Measurements from ENCODE around the gene MMS22L. TPM values are rescaled to one million over a fixed set of nuclear protein-coding genes. Genes with fewer than 3 reads are reported as not detected.
A peak's percentile ranks its signal among the peaks of the same experiment; 100 is the strongest.

MMS22L gene
- polyA plus RNA-seq, 1 donor, result 11.7 TPM

DNA sequence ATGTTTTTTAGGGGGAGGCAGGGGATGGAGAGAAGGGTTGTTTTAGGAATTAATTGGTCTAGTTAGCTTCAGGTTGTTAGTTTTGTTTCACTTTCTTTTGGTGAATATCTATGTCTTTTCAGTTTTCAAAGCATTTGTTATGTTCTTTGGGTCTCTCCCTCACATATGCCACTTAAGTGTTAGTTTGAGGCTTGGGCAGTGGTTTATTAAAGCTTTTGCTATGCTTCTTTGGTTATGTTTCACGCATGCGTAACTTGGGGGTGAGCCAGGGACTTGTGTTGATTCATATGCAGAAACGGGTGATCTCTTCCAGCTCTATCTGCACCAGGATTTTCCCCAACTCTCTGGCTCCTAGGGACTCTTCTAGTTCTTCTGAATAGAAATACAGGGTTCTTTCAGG lies 11.4 kb upstream of the MMS22L start:
- peaks cover 9% of the 10 kb centered on the region for H3K27me3 ChIP-seq (ENCODE audit: control insufficient read depth, insufficient read depth, low read length)
- H3K36me3 ChIP-seq (ENCODE audit: control insufficient read depth, insufficient read depth, low read length), result no peaks in the 10 kb centered on the region
- DNase-seq, result no peak
- no peak overlapping the region for H3K4me3 ChIP-seq (ENCODE audit: low read length)
- WGBS (ENCODE audit: insufficient coverage, low lambda C conversion rate), result no CpG with 5 or more reads among the region's 3 CpGs
- H3K4me1 ChIP-seq (ENCODE audit: control insufficient read depth, insufficient read depth, low read length), result no peaks in the 10 kb centered on the region
- no peak overlapping the region for H3K27ac ChIP-seq (ENCODE audit: low read length)
- H3K9me3 ChIP-seq (ENCODE audit: control insufficient read depth, low read depth, low read length), result no peaks in the 10 kb centered on the region

DNA sequence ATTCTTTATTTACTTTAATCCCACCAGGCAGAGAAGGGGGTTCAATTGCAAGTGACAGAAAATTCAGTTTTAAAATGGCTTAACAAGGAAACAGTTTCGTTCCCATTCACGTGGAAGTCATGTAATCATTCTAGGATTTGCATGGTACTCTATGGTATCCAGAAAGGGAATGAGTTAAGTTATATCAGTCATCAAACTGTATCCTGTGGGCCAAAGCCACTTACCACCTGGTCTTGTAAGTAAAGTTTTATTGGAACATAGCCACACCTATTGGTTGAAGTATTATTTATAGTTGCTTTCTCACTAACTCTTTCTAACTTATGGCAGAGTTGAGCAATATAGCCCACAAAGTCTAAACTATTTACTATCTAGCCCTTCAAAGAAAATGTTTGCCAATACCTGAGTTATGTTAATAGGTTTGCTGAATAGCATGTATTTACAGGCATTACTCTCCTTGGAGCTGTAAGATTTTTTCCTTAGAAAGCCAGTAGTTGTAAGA lies 10.2 kb upstream of the MMS22L start:
- DNase-seq, result no peak
- peaks cover 9% of the 10 kb centered on the region for H3K27me3 ChIP-seq (ENCODE audit: control insufficient read depth, insufficient read depth, low read length)
- no peak overlapping the region for H3K27ac ChIP-seq (ENCODE audit: low read length)
- H3K4me3 ChIP-seq (ENCODE audit: low read length), result no peak overlapping the region
- no peaks in the 10 kb centered on the region for H3K4me1 ChIP-seq (ENCODE audit: control insufficient read depth, insufficient read depth, low read length)
- H3K36me3 ChIP-seq (ENCODE audit: control insufficient read depth, insufficient read depth, low read length), result no peaks in the 10 kb centered on the region
- no peaks in the 10 kb centered on the region for H3K9me3 ChIP-seq (ENCODE audit: control insufficient read depth, low read depth, low read length)
- 94% methylated on average over 2 of the region's 2 CpGs for WGBS (ENCODE audit: insufficient coverage, low lambda C conversion rate)

DNA sequence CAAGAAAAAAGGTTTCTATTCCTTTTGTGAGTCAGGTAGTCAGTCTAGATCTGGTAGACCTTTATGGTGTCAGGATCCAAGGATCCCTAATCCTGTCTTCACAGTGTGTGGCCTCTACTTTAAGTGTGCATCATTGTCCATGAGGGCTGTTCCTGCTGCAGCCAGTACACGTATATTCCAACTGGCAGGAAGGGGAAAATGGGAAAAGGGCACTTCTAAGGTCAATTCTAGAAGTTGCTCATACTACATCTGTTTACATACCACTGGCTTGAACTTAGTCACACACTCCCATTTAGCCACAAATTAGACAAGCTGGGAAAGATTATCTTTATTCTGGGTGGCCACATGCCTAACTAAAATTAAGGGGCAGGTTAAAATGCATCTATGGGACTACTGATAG lies 9.7 kb upstream of the MMS22L start:
- Histone ChIP-seq H3K27ac (ENCODE audit: low read length) (no peak overlapping the region), H3K9me3 (ENCODE audit: control insufficient read depth, low read depth, low read length) (no peaks in the 10 kb centered on the region), H3K36me3 (ENCODE audit: control insufficient read depth, insufficient read depth, low read length) (no peaks in the 10 kb centered on the region), H3K4me3 (ENCODE audit: low read length) (no peak overlapping the region), H3K4me1 (ENCODE audit: control insufficient read depth, insufficient read depth, low read length) (no peaks in the 10 kb centered on the region), H3K27me3 (ENCODE audit: control insufficient read depth, insufficient read depth, low read length) (peaks cover 9% of the 10 kb centered on the region)
- DNase-seq, result no peak
- no CpG with 5 or more reads among the region's 1 CpG for WGBS (ENCODE audit: insufficient coverage, low lambda C conversion rate)

DNA sequence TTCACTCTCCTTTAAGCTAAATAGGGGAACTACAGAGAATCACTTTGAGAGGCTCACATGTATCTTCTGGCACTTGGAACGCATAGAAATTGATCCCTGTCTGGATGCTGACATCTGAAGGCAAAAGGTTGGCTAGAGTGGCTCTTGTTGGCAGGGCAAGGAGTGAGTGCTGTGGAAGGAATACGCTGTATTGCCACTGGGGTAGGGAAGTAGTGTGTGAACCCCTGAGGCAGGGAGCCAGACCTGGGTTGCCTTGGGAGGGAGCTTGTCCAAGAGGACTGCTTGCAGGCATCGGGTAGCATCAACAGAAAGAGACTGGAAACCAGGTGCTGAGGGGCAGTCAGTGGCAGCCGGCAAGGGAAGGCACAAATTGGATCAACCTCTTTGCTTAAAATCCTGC lies 8.9 kb upstream of the MMS22L start:
- WGBS (ENCODE audit: insufficient coverage, low lambda C conversion rate), result no CpG with 5 or more reads among the region's 4 CpGs
- Histone ChIP-seq H3K36me3 (ENCODE audit: control insufficient read depth, insufficient read depth, low read length) (no peaks in the 10 kb centered on the region), H3K4me1 (ENCODE audit: control insufficient read depth, insufficient read depth, low read length) (no peaks in the 10 kb centered on the region), H3K4me3 (ENCODE audit: low read length) (no peak overlapping the region), H3K9me3 (ENCODE audit: control insufficient read depth, low read depth, low read length) (no peaks in the 10 kb centered on the region), H3K27ac (ENCODE audit: low read length) (no peak overlapping the region), H3K27me3 (ENCODE audit: control insufficient read depth, insufficient read depth, low read length) (peaks cover 9% of the 10 kb centered on the region)
- DNase-seq, result no peak

DNA sequence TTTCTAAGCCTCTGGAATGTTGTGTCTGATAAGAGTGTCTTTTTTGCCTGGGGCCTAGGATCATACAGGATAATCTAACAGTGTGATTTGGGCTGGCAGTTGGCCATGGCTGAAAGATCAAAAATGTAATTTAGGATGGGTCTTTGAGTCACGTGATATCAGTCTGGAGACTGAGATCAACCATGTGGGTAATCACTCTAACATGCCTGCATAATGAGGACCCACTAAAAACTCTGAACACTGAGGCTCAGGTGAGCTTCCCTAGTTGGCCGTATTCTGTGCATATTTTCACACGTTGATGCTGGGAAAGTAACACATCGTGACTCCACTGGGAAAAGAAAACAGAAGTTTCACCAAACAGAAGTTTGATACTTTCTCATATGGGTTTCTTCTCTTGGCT lies 6.3 kb upstream of the MMS22L start:
- no peak overlapping the region for H3K27ac ChIP-seq (ENCODE audit: low read length)
- H3K4me3 ChIP-seq (ENCODE audit: low read length), result no peak overlapping the region
- H3K36me3 ChIP-seq (ENCODE audit: control insufficient read depth, insufficient read depth, low read length), result no peaks in the 10 kb centered on the region
- H3K27me3 ChIP-seq (ENCODE audit: control insufficient read depth, insufficient read depth, low read length), result no peaks in the 10 kb centered on the region
- no peak for DNase-seq
- H3K4me1 ChIP-seq (ENCODE audit: control insufficient read depth, insufficient read depth, low read length), result no peaks in the 10 kb centered on the region
- WGBS (ENCODE audit: insufficient coverage, low lambda C conversion rate), result 67% methylated on average over 2 of the region's 4 CpGs
- H3K9me3 ChIP-seq (ENCODE audit: control insufficient read depth, low read depth, low read length), result no peaks in the 10 kb centered on the region

DNA sequence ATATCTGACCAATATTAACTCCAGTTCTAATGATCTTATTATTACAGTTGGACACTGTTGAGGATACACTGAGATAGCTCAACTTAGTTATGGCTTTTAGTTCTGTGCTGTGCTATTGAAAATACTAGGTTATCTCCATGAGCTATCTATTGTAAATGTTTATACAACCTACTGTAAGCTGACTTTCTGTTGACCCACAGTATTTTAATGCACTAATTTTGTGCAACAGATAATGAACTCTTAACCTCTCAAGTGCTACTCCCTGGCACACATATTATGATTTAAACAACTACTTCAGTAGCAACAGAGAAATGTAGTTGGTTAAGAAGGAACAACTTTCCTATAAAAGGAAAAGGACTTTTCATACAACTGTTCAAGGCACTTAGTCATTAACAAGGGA lies 5.2 kb upstream of the MMS22L start:
- Histone ChIP-seq H3K4me3 (ENCODE audit: low read length) (no peak overlapping the region), H3K9me3 (ENCODE audit: control insufficient read depth, low read depth, low read length) (no peaks in the 10 kb centered on the region), H3K36me3 (ENCODE audit: control insufficient read depth, insufficient read depth, low read length) (no peaks in the 10 kb centered on the region), H3K27ac (ENCODE audit: low read length) (no peak overlapping the region), H3K27me3 (ENCODE audit: control insufficient read depth, insufficient read depth, low read length) (no peaks in the 10 kb centered on the region), H3K4me1 (ENCODE audit: control insufficient read depth, insufficient read depth, low read length) (no peaks in the 10 kb centered on the region)
- DNase-seq, result no peak

DNA sequence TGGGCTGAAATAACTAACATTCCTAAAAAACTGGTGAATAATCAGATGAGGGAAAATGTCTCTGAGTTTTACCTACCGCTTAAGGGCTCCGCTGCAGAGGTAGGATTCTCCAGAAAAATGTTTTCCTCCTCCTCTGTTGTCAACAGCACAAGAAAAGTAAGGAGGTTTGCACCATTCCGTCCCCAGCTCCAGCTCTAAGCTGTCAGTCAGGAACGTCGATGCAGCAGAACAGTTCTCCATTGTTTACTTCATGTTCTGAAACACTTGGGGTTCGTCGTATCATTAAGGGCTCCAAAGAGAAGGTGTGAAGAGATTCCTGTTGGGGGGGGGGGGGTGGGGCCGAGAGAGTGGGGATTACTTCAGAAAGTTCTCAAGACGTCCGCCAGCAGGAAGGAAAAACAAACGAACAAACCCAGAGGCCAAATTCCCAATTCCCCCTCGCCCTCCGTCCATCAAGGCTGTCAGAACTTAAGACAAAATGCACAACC lies 734 bp downstream of the MMS22L start:
- Histone ChIP-seq H3K27me3 (ENCODE audit: control insufficient read depth, insufficient read depth, low read length) (no peaks in the 10 kb centered on the region), H3K36me3 (ENCODE audit: control insufficient read depth, insufficient read depth, low read length) (peaks cover 8% of the 10 kb centered on the region), H3K4me3 (ENCODE audit: low read length) (peak overlapping the region; percentile 66), H3K4me1 (ENCODE audit: control insufficient read depth, insufficient read depth, low read length) (no peaks in the 10 kb centered on the region), H3K27ac (ENCODE audit: low read length) (peak overlapping the region; percentile 49), H3K9me3 (ENCODE audit: control insufficient read depth, low read depth, low read length) (no peaks in the 10 kb centered on the region)
- no peak for DNase-seq
- no CpG with 5 or more reads among the region's 13 CpGs for WGBS (ENCODE audit: insufficient coverage, low lambda C conversion rate)

DNA sequence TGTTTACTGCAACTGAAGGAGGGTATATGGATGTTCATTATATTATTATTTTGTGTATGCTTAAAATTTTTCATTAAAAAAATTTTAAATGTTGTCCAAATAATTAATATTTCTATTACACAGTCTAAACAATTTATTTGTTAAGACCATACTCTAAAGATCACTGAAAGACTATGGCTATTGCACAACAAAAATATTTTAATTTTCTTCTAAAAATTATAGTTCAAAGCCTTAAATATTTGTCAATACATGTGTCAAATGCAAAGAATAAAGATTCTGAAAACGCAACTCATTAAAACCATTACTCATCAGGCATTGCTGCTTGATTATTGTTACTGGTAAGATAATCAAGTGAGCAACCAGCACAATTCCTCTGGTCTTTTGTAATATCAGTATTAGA lies 2.2 kb downstream of the MMS22L start:
- Histone ChIP-seq H3K27ac (ENCODE audit: low read length) (no peak overlapping the region), H3K9me3 (ENCODE audit: control insufficient read depth, low read depth, low read length) (no peaks in the 10 kb centered on the region), H3K4me3 (ENCODE audit: low read length) (peak overlapping the region; percentile 6), H3K36me3 (ENCODE audit: control insufficient read depth, insufficient read depth, low read length) (peaks cover 13% of the 10 kb centered on the region), H3K27me3 (ENCODE audit: control insufficient read depth, insufficient read depth, low read length) (no peaks in the 10 kb centered on the region), H3K4me1 (ENCODE audit: control insufficient read depth, insufficient read depth, low read length) (no peaks in the 10 kb centered on the region)
- DNase-seq, result no peak
- WGBS (ENCODE audit: insufficient coverage, low lambda C conversion rate), result no CpG with 5 or more reads among the region's 1 CpG

DNA sequence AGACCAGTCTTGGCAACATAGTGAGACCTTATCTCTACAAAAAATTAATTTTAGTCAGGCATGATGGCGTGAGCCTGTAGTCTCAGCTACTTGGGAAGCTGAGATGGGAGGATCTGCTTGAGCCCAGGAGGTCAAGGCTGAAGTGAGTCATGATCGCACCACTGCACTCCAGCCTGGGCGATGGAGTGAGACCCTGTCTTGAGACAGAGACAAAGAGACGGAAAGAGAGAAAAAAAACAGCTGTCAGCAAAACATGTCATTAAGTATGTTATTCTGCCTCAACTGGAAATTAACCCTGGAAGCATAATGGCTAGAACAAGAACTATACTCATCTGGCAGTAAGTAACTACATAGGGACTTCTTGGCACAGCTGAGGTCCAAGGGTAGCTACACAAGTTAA lies 7.2 kb downstream of the MMS22L start:
- Histone ChIP-seq H3K27ac (ENCODE audit: low read length) (no peak overlapping the region), H3K27me3 (ENCODE audit: control insufficient read depth, insufficient read depth, low read length) (no peaks in the 10 kb centered on the region), H3K4me3 (ENCODE audit: low read length) (no peak overlapping the region), H3K36me3 (ENCODE audit: control insufficient read depth, insufficient read depth, low read length) (peaks cover 21% of the 10 kb centered on the region), H3K4me1 (ENCODE audit: control insufficient read depth, insufficient read depth, low read length) (no peaks in the 10 kb centered on the region), H3K9me3 (ENCODE audit: control insufficient read depth, low read depth, low read length) (no peaks in the 10 kb centered on the region)
- no peak for DNase-seq
- no CpG with 5 or more reads among the region's 4 CpGs for whole genome bisulfite sequencing (ENCODE audit: insufficient coverage, low lambda C conversion rate)

DNA sequence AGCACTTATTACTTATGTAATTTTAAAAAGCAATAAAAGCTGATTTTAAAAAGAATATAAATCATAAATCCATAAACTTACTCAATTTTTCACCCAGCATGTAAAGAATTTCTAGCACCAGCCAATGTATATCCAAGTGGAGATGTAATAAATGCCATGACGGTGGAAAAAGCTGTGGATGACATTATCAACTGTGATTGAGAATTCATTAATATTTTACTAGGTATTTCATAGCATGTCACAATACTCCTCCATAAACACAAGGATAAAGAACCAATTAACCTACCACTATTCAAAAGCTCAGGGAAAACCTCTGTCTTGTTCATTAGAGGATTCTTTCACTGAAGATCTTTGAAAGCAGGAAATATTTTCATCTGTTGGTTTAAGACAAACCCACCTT lies 13.2 kb downstream of the MMS22L start:
- WGBS (ENCODE audit: insufficient coverage, low lambda C conversion rate), result no CpG with 5 or more reads among the region's 1 CpG
- DNase-seq, result peak; percentile 50 to 78
- H3K36me3 ChIP-seq (ENCODE audit: control insufficient read depth, insufficient read depth, low read length), result peaks cover 13% of the 10 kb centered on the region

DNA sequence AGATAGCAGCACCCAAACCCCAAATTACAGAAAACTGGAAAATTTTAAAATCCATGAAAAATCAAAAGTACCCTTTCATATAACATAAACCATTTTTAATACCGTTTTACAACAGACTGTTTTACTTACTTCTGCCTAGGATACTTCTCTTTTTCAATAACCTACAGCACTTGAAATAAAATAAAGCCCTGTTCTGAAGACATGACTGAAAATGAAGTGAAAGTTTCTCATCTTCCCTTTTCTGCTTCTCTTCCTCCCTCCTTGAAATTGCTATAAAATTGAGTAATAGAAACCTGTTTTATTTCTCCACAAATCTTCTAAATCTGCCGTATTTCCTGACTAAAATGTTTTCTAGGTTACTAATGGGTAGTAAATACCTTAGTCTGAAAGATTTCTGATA lies 20.3 kb downstream of the MMS22L start:
- WGBS (ENCODE audit: insufficient coverage, low lambda C conversion rate), result 100% methylated on average over 2 of the region's 2 CpGs
- Histone ChIP-seq H3K4me1 (ENCODE audit: control insufficient read depth, insufficient read depth, low read length) (no peaks in the 10 kb centered on the region), H3K27ac (ENCODE audit: low read length) (no peak overlapping the region), H3K36me3 (ENCODE audit: control insufficient read depth, insufficient read depth, low read length) (peaks cover 21% of the 10 kb centered on the region), H3K9me3 (ENCODE audit: control insufficient read depth, low read depth, low read length) (no peaks in the 10 kb centered on the region), H3K27me3 (ENCODE audit: control insufficient read depth, insufficient read depth, low read length) (no peaks in the 10 kb centered on the region), H3K4me3 (ENCODE audit: low read length) (no peak overlapping the region)
- DNase-seq, result no peak

More for the DNA sequence above, 13.2 kb downstream of the MMS22L start:
- H3K9me3 ChIP-seq (ENCODE audit: control insufficient read depth, low read depth, low read length), result no peaks in the 10 kb centered on the region
- H3K27ac ChIP-seq (ENCODE audit: low read length), result peak overlapping the region; percentile 42
- no peak overlapping the region for H3K4me3 ChIP-seq (ENCODE audit: low read length)
- H3K4me1 ChIP-seq (ENCODE audit: control insufficient read depth, insufficient read depth, low read length), result no peaks in the 10 kb centered on the region
- no peaks in the 10 kb centered on the region for H3K27me3 ChIP-seq (ENCODE audit: control insufficient read depth, insufficient read depth, low read length)
